Kidney capillary endothelial cell (primary cell): ENCODE data around the gene RERE.

Experiments
- DNase-seq: peaks from one replicate; pipeline ENCODE4 v3.0.0-alpha.2; 2018; ENCODE audit warnings: low spot score

Gene RERE

GRCh38 chr1:8665833-8666232 is 151.6 kb downstream of the RERE start:
- no peak for DNase-seq

DNA sequence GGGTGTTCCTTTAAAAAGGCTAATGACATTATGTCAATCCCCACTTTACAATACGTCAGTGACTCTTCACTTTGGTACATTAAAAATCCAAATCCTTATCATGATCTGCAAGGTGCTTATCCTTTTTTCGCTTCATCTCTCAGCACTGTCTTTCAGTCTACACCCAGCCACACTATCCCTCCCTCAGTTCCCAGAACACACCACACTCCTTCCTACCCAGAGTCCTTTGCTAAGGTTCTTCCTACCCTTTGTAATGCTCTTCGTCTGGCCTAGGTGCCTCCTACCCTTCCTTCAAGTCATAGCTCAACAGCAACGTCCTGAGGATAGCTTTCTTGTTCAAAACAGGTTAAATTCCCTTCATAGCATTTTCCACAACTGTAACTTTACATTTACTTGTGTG is 152.6 kb downstream of the RERE start:
- DNase-seq = no peak

- no peak for DNase-seq
Observed at GRCh38 chr1:8663915-8664329, 153.5 kb downstream of the RERE start.

- DNase-seq = no peak
Observed at GRCh38 chr1:8663090-8663802, 154.2 kb downstream of the RERE start.

GRCh38 chr1:8662380-8663072 is 154.9 kb downstream of the RERE start:
- DNase-seq = no peak

GRCh38 chr1:8661185-8662110 is 156.0 kb downstream of the RERE start:
- peak; percentile 84 for DNase-seq

GRCh38 chr1:8660411-8660828 is 157.0 kb downstream of the RERE start:
- DNase-seq = peak; percentile 57

DNA sequence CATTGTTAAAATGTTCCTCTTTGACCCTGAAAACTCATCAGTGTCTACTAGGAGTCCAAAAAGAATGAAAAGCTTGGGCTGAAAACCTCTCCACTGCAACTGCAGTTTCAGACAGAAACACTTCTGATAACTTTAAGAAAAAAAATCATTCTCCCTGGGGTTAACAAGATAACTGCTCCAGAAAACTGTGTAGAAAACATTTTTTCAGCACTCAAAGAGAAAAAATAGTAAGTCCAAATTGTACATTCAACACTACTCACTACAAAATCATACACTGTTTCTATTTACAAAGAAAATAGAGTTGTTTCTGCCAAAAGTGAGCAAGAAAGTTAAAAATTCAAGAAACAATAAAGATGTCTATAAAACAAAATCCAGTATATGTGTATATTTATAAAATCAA is 157.8 kb downstream of the RERE start:
- no peak for DNase-seq

DNA sequence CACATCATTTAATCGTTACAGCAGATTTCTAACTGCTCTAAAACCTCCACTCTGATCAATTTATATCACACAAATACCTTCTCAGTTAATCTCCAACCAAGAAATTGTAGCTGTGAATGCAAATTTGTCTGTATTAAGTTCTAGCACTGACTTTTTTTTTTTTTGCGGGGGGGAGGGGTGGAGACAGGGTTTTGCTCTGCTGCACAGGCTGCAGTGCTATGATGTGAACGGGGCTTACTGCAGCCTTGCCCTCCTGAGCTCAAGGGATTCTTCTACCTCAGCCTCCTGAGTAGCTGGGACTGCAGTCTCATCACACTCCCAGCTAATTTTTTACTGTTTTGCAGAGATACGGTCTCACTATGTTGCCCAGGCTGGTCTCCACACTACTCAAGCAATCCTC is 163.6 kb downstream of the RERE start:
- DNase-seq = no peak

- DNase-seq = no peak
Observed at GRCh38 chr1:8652467-8653046, 164.9 kb downstream of the RERE start.

DNA sequence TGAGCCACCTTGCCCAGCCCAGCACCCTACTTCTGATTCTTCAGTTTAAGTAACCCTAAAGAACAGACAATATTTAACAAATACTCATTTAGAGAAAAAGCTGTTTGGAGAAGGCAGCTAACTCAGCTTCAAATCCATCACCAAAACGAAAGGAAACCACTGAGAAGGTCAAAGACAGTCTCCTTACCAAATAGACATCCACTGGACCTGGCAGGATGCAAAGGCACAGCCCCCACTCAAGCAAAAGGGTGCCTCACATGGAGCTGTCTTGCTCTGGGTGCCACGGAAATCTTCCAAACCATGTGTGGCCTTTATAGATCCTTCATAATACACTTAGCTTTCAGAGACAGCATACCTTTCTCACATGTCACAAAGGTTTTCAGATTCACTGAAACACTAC is 165.5 kb downstream of the RERE start:
- no peak for DNase-seq

GRCh38 chr1:8651236-8651890 is 166.1 kb downstream of the RERE start:
- DNase-seq = no peak

DNA sequence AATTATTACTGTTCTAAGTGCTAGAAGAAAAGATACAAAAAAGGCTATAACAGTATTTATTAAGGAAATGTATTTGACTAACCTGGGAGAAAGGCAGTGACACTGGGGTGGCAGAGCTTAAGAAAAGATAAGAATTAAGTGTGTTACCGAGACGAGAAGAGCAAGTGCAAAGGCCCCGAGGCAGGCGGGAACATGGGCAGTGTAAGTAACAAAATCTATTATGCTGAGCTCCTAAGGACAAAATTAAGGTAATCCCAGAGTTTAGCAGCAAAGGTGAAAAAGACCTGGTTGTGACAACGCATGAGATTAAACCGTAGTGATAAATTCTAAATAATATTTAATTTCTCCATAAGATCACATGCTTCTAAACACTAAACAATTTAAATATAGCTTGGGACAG is 167.6 kb downstream of the RERE start:
- no peak for DNase-seq

- peak; percentile 77 for DNase-seq
Observed at GRCh38 chr1:8649027-8649426, 168.4 kb downstream of the RERE start.

GRCh38 chr1:8646996-8647395 is 170.4 kb downstream of the RERE start:
- no peak for DNase-seq

DNA sequence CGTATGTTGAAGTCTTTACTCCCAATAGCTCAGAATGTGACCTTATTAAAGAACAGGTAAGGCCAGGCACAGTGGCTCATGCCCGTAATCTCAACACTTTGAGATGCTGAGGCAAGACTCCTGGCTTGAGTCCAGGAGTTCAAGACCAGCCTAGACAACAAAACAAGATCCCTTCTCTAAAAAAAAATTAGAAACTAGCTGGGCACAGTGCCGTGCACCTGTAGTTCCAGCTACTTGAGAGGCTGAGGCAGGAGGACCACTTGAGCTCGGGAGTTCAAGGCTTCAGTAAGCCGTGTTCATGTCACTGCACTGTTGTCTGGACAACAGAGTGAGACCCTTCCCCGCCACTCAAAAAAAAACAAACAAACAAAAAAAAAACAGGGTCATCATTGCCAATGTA is 171.3 kb downstream of the RERE start:
- DNase-seq = no peak

GRCh38 chr1:8643542-8644536 is 173.6 kb downstream of the RERE start:
- no peak for DNase-seq

GRCh38 chr1:8642114-8642513 is 175.3 kb downstream of the RERE start:
- DNase-seq = no peak

GRCh38 chr1:8641377-8641997 is 176.0 kb downstream of the RERE start:
- DNase-seq = no peak

- DNase-seq = no peak
Observed at GRCh38 chr1:8640950-8641349, 176.5 kb downstream of the RERE start.
